Subcutaneous abdominal adipose tissue (tissue), 5 donors: ENCODE measurements around the gene SIAH1.

ENCODE experiments used
- H3K27ac ChIP-seq: one replicate; pipeline ENCODE4 v1.7.0; 2013; ENCODE audit warnings: low read depth, mild to moderate bottlenecking, inconsistent platforms, low read length, moderate library complexity
- H3K27me3 ChIP-seq, 5 donors: one replicate each; pipeline ENCODE4 v1.7.0; 2013; ENCODE audit warnings: low read length in 5 of 5, inconsistent platforms in 1 of 5; ENCODE audit not compliant: control insufficient read depth in 5 of 5, insufficient read depth in 4 of 5
- H3K36me3 ChIP-seq, 5 donors: one replicate each; pipeline ENCODE4 v1.7.0; 2013; ENCODE audit warnings: low read length in 5 of 5; ENCODE audit not compliant: control insufficient read depth in 5 of 5, insufficient read depth in 5 of 5
- H3K4me1 ChIP-seq, 5 donors: one replicate each; pipeline ENCODE4 v1.7.0; 2013; ENCODE audit warnings: low read length in 5 of 5, mild to moderate bottlenecking in 3 of 5, moderate library complexity in 1 of 5; ENCODE audit not compliant: control insufficient read depth in 5 of 5, insufficient read depth in 5 of 5
- H3K4me3 ChIP-seq, 5 donors: one replicate each; pipeline ENCODE4 v1.7.0; 2013; ENCODE audit warnings: low read length in 5 of 5, low read depth in 1 of 5
- H3K9ac ChIP-seq, 5 donors: one replicate each; pipeline ENCODE4 v1.7.0; 2013; ENCODE audit warnings: low read length in 5 of 5, mild to moderate bottlenecking in 4 of 5, moderate library complexity in 3 of 5
- H3K9me3 ChIP-seq, 5 donors: one replicate each; pipeline ENCODE4 v1.7.0; 2013; ENCODE audit warnings: low read length in 5 of 5; ENCODE audit not compliant: control insufficient read depth in 5 of 5
- donor health status: healthy.
- donor health status: healthy.
- donor health status: healthy.
- donor health status: healthy.
- donor health status: healthy.

SIAH1 gene

GRCh38 chr16:48367441-48368049 is 17.7 kb downstream of the SIAH1 start:
- Histone ChIP-seq H3K27me3 (no peaks in the 10 kb centered on the region), H3K27ac (peak overlapping the region; percentile 96), H3K4me1 (peaks cover 3 to 72% (median 60%) of the 10 kb centered on the region in 5 donors), H3K4me3 (no peak overlapping the region), H3K36me3 (no peaks in the 10 kb centered on the region), H3K9me3 (no peaks in the 10 kb centered on the region), H3K9ac (no peak overlapping the region)

- Histone ChIP-seq H3K9ac (peak overlapping the region; percentile 62 to 91 (median 86)), H3K36me3 (peaks cover 4 to 8% (median 7%) of the 10 kb centered on the region in 5 donors), H3K4me3 (peak overlapping the region; percentile 65 to 89 (median 77)), H3K9me3 (no peaks in the 10 kb centered on the region), H3K27me3 (no peaks in the 10 kb centered on the region), H3K4me1 (peaks cover 6 to 76% (median 57%) of the 10 kb centered on the region in 5 donors), H3K27ac (peak overlapping the region; percentile 96)
Measured at GRCh38 chr16:48366165-48367093, 18.8 kb downstream of the SIAH1 start.

GRCh38 chr16:48365601-48366164 is 19.5 kb downstream of the SIAH1 start:
- peak overlapping the region; percentile 96 for H3K27ac ChIP-seq
- H3K36me3 ChIP-seq: peaks cover 6 to 10% (median 8%) of the 10 kb centered on the region in 5 donors
- peak overlapping the region; percentile 65 to 92 (median 88) for H3K9ac ChIP-seq
- peaks cover 3 to 74% (median 51%) of the 10 kb centered on the region in 5 donors for H3K4me1 ChIP-seq
- no peaks in the 10 kb centered on the region for H3K9me3 ChIP-seq
- H3K4me3 ChIP-seq: peak overlapping the region; percentile 65 to 95 (median 77)
- no peaks in the 10 kb centered on the region for H3K27me3 ChIP-seq

GRCh38 chr16:48365025-48365600 is 20.1 kb downstream of the SIAH1 start:
- Histone ChIP-seq H3K4me3 (peak overlapping the region; percentile 65 to 95 (median 77)), H3K27me3 (no peaks in the 10 kb centered on the region), H3K4me1 (peaks cover 3 to 75% (median 48%) of the 10 kb centered on the region in 5 donors), H3K27ac (peak overlapping the region; percentile 96), H3K9me3 (no peaks in the 10 kb centered on the region), H3K9ac (peak overlapping the region; percentile 35 to 92 (median 70)), H3K36me3 (peaks cover 6 to 10% (median 8%) of the 10 kb centered on the region in 5 donors)

GRCh38 chr16:48361540-48362144 is 23.6 kb downstream of the SIAH1 start:
- peaks cover 3 to 62% (median 36%) of the 10 kb centered on the region in 5 donors for H3K4me1 ChIP-seq

GRCh38 chr16:48361012-48361411 is 24.2 kb downstream of the SIAH1 start:
- Histone ChIP-seq H3K4me1 (peaks cover 3 to 58% (median 34%) of the 10 kb centered on the region in 5 donors), H3K9ac (no peak overlapping the region), H3K27me3 (no peaks in the 10 kb centered on the region), H3K9me3 (no peaks in the 10 kb centered on the region), H3K36me3 (peaks cover 10 to 17% (median 12%) of the 10 kb centered on the region in 5 donors), H3K4me3 (no peak overlapping the region), H3K27ac (no peak overlapping the region)

More at GRCh38 chr16:48361540-48362144, 23.6 kb downstream of the SIAH1 start:
- H3K4me3 ChIP-seq: no peak overlapping the region
- peak overlapping the region; percentile 53 for H3K27ac ChIP-seq
- peaks cover 10 to 17% (median 12%) of the 10 kb centered on the region in 5 donors for H3K36me3 ChIP-seq
- H3K27me3 ChIP-seq: no peaks in the 10 kb centered on the region
- H3K9ac ChIP-seq: no peak overlapping the region
- H3K9me3 ChIP-seq: no peaks in the 10 kb centered on the region

- Histone ChIP-seq H3K36me3 (peaks cover 12 to 23% (median 15%) of the 10 kb centered on the region in 5 donors), H3K4me3 (no peak overlapping the region), H3K27ac (peak overlapping the region; percentile 12), H3K27me3 (no peaks in the 10 kb centered on the region), H3K9me3 (no peaks in the 10 kb centered on the region), H3K4me1 (peaks cover 3 to 54% (median 29%) of the 10 kb centered on the region in 5 donors), H3K9ac (no peak overlapping the region)
Measured at GRCh38 chr16:48359983-48360382, 25.2 kb downstream of the SIAH1 start.

GRCh38 chr16:48358419-48358818 is 26.8 kb downstream of the SIAH1 start:
- H3K27me3 ChIP-seq: no peaks in the 10 kb centered on the region
- no peaks in the 10 kb centered on the region for H3K9me3 ChIP-seq
- no peak overlapping the region for H3K4me3 ChIP-seq
- no peak overlapping the region for H3K27ac ChIP-seq
- H3K36me3 ChIP-seq: peaks cover 12 to 27% (median 17%) of the 10 kb centered on the region in 5 donors
- H3K4me1 ChIP-seq: peaks cover 3 to 44% (median 17%) of the 10 kb centered on the region in 5 donors
- no peak overlapping the region for H3K9ac ChIP-seq

- peak overlapping the region; percentile 66 for H3K27ac ChIP-seq
- H3K4me1 ChIP-seq: peaks cover 3 to 30% (median 11%) of the 10 kb centered on the region in 5 donors
- no peak overlapping the region for H3K4me3 ChIP-seq
- no peaks in the 10 kb centered on the region for H3K27me3 ChIP-seq
- peak overlapping the region in 1 of 5 donors; percentile 6 for H3K9ac ChIP-seq
- H3K9me3 ChIP-seq: no peaks in the 10 kb centered on the region
- H3K36me3 ChIP-seq: peaks cover 13 to 37% (median 24%) of the 10 kb centered on the region in 5 donors
Measured at GRCh38 chr16:48356633-48357376, 28.4 kb downstream of the SIAH1 start.
